Aorta (tissue), 5 donors: ENCODE data around the gene PCBP3. TPM values are rescaled to one million over a fixed set of nuclear protein-coding genes. Genes with fewer than 3 reads are reported as not detected.
"Not testable (repeated sequence)": the region's sequence is repeated elsewhere in the genome, so short reads cannot be mapped to it uniquely, and the experiment has no call there.

Source experiments
- ATAC-seq: fragments of 200-7000 bp; cut with Tn5 transposase; one replicate; pipeline ENCODE4 v1.9.1; 2022; ENCODE audit warnings: moderate library complexity; ENCODE audit not compliant: low FRiP score
- DNase-seq, 2 donors: peaks; one replicate each; pipeline ENCODE4 v3.0.0-alpha.2; 2020
- H3K27ac ChIP-seq, 2 donors: one replicate each; pipeline ENCODE4 v1.5.1; 2013; ENCODE audit warnings: low read length in 2 of 2, mild to moderate bottlenecking in 2 of 2, moderate library complexity in 2 of 2, control low read depth in 1 of 2, inconsistent platforms in 1 of 2, low read depth in 1 of 2
- H3K27me3 ChIP-seq, 2 donors: one replicate each; pipeline ENCODE4 v1.6.1; 2013; ENCODE audit warnings: control low read depth in 1 of 2, low read length in 1 of 2, mild to moderate bottlenecking in 1 of 2, moderate library complexity in 1 of 2; ENCODE audit not compliant: insufficient read depth in 2 of 2, control insufficient read depth in 1 of 2
- H3K36me3 ChIP-seq, 2 donors: one replicate each; pipeline ENCODE4 v1.6.1; 2013; ENCODE audit warnings: control low read depth in 1 of 2, low read length in 1 of 2, mild to moderate bottlenecking in 1 of 2; ENCODE audit not compliant: insufficient read depth in 2 of 2, control insufficient read depth in 1 of 2
- H3K4me1 ChIP-seq, 2 donors: one replicate each; pipeline ENCODE4 v1.6.1; 2013; ENCODE audit warnings: low read length in 2 of 2, control low read depth in 1 of 2, mild to moderate bottlenecking in 1 of 2, moderate library complexity in 1 of 2; ENCODE audit not compliant: insufficient read depth in 2 of 2, control insufficient read depth in 1 of 2
- H3K4me3 ChIP-seq, 2 donors: one replicate each; pipeline ENCODE4 v1.5.1; 2013; ENCODE audit warnings: low read length in 2 of 2, control low read depth in 1 of 2, mild to moderate bottlenecking in 1 of 2
- H3K9me3 ChIP-seq: one replicate; pipeline ENCODE4 v1.6.1; 2013; ENCODE audit warnings: mild to moderate bottlenecking, low read length; ENCODE audit not compliant: control insufficient read depth
- WGBS, 2 donors: extraction: QIAGEN DNeasy Blood & Tissue Kit; methylation state at CpG; one replicate each; pipeline ENCODE4 v1.1.7; 2013; 5-methylcytosine and 5-hydroxymethylcytosine counted together
- intact Hi-C, 2 donors: fragments of 100-400 bp; cut with DNase I; formaldehyde crosslinking; loops; one replicate each; pipeline versions ENCODE4 v1.14.2 to v1.15.0; 2022
- polyA plus RNA-seq, 2 donors: library from polyadenylated mRNA; stranded (reverse); fragments of 200-250 nt; gene quantifications; one replicate each; pipeline ENCODE4 v1.2.3, GENCODE V29; 2013
- total RNA-seq, 2 donors: library from RNA; stranded (reverse); fragmentation: NEBNext Ultra II Directional; extraction: Animal tissue kit (Norgen Biotek cat#: 25700); gene quantifications; one replicate each; pipeline ENCODE4 v1.2.1, GENCODE V29; 2021
- donor health status: healthy with polysubstance abuse.
- donor health status: Bipolar disorder and iron deficiency.
- donor health status: DM: no; HTN: no; CAD: no.
- donor health status: DM: no; HTN: no; CAD: no.
- donor health status: DM: yes; HTN: yes; CAD: no.

Gene PCBP3
- total and polyA plus RNA-seq, 4 donors, result 3.6 to 15.0 (median 7.0) TPM; not detected in 1

GRCh38 chr21:45706299-45706698 is 62.8 kb downstream of the PCBP3 start:
- no peaks in the 10 kb centered on the region for H3K4me1 ChIP-seq
- no peaks in the 10 kb centered on the region for H3K9me3 ChIP-seq
- no peaks in the 10 kb centered on the region for H3K36me3 ChIP-seq
- intact Hi-C loops, result no loop called here
- DNase-seq (no peak), ATAC-seq (no peak)
- no peak overlapping the region for H3K27ac ChIP-seq
- 88 to 100% methylated on average over 1 of the region's 1 CpG for WGBS, 2 donors
- H3K4me3 ChIP-seq, result no peak overlapping the region
- no peaks in the 10 kb centered on the region for H3K27me3 ChIP-seq

GRCh38 chr21:45709173-45709572 is 65.6 kb downstream of the PCBP3 start:
- Histone ChIP-seq H3K4me3 (no peak overlapping the region), H3K4me1 (no peaks in the 10 kb centered on the region), H3K9me3 (peaks cover 4% of the 10 kb centered on the region), H3K27me3 (no peaks in the 10 kb centered on the region), H3K36me3 (no peaks in the 10 kb centered on the region), H3K27ac (no peak overlapping the region)
- DNase-seq (no peak), ATAC-seq (no peak)
- intact Hi-C loops, result no loop called here
- WGBS, 2 donors, result 85 to 87% methylated on average over 7 of the region's 7 CpGs

DNA sequence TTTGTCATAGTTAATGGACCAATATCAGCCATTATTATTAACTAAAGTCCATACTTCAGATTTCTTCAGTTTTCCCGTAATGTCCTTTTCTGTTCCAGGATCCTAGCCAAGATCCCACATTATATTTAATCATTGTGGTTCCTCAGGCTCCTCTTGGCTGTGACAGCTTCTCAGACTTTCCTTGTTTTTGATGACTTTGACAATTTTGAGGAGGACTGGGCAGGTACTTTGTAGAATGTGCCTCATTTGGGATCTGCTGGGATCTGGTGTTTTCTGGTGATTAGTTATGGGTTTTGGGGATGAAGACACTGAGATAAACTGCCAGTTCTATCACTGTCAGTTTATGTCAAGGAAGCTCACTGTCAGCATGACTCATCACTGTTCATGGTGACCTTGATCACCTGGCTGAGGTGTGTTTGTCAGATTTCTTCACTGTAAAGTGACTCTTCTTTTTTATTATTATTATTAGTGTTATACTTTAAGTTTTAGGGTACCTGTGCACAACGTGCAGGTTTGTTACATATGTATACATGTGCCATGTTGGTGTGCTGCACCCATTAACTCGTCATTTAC is 66.3 kb downstream of the PCBP3 start:
- no peak for DNase-seq
- intact Hi-C loops, result no loop called here
- 90 to 95% methylated on average over 3 of the region's 3 CpGs for WGBS, 2 donors
- H3K4me3 ChIP-seq, result no peak overlapping the region
- no peak overlapping the region for H3K27ac ChIP-seq
- H3K9me3 ChIP-seq, result peaks cover 4% of the 10 kb centered on the region
- H3K36me3 ChIP-seq, result no peaks in the 10 kb centered on the region
- H3K27me3 ChIP-seq, result no peaks in the 10 kb centered on the region
- no peaks in the 10 kb centered on the region for H3K4me1 ChIP-seq
- no peak for ATAC-seq

- ATAC-seq, H3K4me1 ChIP-seq, H3K27ac ChIP-seq, intact Hi-C loops, DNase-seq, H3K4me3 ChIP-seq, H3K36me3 ChIP-seq, H3K27me3 ChIP-seq, H3K9me3 ChIP-seq: not testable (repeated sequence)
- 93 to 97% methylated on average over 3 of the region's 5 CpGs for WGBS, 2 donors
Measured at GRCh38 chr21:45710306-45710705, 66.8 kb downstream of the PCBP3 start.

DNA sequence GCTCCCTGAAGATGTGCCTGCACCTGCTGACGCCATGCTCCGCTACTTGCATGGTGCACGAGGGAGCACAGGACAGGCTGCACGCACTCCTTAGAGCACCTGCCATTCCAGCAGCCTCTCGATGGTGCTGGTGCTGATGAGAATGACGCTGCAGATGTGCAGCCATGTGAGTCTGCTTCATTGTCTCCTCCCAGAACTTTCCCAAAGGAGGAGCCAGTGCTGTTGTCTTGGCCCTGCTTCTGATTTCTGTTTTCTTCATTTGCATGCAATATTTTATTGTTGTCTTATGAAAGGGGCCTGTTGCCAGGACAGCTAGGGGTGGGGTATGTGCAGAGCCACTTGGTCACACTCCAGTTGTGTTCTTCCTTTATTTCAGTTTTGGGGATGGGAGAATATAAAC is 70.1 kb downstream of the PCBP3 start:
- no peaks in the 10 kb centered on the region for H3K36me3 ChIP-seq
- 94% methylated on average over 6 of the region's 6 CpGs for WGBS, 2 donors

DNA sequence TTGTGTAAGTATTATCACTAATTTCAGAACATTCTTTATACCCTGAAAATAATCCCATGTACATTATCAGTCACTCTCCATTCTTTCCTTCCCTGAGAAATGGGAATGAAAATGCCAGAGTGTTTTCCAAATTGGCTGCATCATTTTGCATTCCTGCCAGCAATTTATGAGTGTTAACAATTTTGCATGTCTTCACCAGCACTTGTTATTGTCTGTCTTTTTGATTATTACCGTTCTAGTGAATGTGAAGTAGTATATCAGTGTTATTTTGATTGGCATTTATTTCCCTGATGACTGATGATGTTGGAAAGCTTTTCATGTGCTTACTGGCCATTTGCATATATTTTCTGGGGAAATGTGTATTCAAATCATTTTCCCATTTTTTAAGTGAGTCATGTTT is 71.9 kb downstream of the PCBP3 start:
- no peak for DNase-seq
- Histone ChIP-seq H3K27me3 (no peaks in the 10 kb centered on the region), H3K9me3 (peaks cover 6% of the 10 kb centered on the region), H3K4me1 (no peaks in the 10 kb centered on the region), H3K36me3 (no peaks in the 10 kb centered on the region), H3K27ac (no peak overlapping the region), H3K4me3 (no peak overlapping the region)
- intact Hi-C loops, result no loop called here
- 50% methylated on average over 1 of the region's 1 CpG for WGBS, 2 donors
- no peak for ATAC-seq

More for the DNA sequence above, 70.1 kb downstream of the PCBP3 start:
- Histone ChIP-seq H3K9me3 (peaks cover 6% of the 10 kb centered on the region), H3K4me3 (no peak overlapping the region), H3K27ac (no peak overlapping the region), H3K27me3 (no peaks in the 10 kb centered on the region), H3K4me1 (no peaks in the 10 kb centered on the region)
- no peak for DNase-seq
- ATAC-seq, result no peak
- intact Hi-C loops, result no loop called here

- H3K27me3 ChIP-seq, result peaks cover 0 to 1% of the 10 kb centered on the region in 2 donors
- no peak overlapping the region for H3K4me3 ChIP-seq
- intact Hi-C loops, result no loop called here
- ATAC-seq (no peak), DNase-seq (no peak)
- H3K4me1 ChIP-seq, result no peaks in the 10 kb centered on the region
- 93 to 94% methylated on average over 5 of the region's 5 CpGs for WGBS, 2 donors
- peaks cover 5% of the 10 kb centered on the region for H3K9me3 ChIP-seq
- no peaks in the 10 kb centered on the region for H3K36me3 ChIP-seq
- H3K27ac ChIP-seq, result no peak overlapping the region
Measured at GRCh38 chr21:45718413-45718812, 74.9 kb downstream of the PCBP3 start.

DNA sequence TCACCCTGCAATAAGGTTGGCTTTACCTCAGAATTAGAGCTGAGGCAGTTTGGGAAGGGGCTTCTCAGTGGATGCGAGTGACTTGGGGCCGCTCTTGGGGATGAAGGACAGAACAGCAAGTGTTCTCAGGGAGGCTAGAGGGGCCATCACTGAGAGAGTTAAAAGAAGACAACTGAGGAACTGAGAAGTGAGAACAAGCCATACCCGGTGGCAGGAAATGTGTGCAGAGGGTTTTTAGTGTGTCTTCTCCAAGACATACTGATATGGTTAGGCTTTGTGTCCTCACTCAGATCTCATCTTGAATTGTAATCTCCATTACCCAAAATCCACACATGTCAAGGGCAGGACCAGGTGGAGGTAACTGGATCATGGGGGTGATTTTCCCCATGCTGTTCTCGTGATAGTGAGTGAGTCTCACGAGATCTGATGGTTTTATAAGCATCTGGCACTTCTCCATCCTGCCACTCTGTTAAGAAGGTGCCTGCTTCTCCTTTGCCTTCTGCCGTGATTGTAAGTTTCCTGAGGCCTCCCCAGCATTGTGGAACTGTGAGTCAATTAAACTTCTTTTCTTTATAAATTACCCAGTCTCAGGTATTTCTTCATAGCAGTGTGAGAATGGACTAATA is 75.8 kb downstream of the PCBP3 start:
- Histone ChIP-seq H3K27me3 (peaks cover 0 to 1% of the 10 kb centered on the region in 2 donors), H3K4me1 (no peaks in the 10 kb centered on the region), H3K9me3 (peaks cover 5% of the 10 kb centered on the region), H3K36me3 (no peaks in the 10 kb centered on the region), H3K4me3 (no peak overlapping the region), H3K27ac (no peak overlapping the region)
- ATAC-seq (no peak), DNase-seq (no peak)
- intact Hi-C loops, result no loop called here
- 83 to 86% methylated on average over 6 of the region's 6 CpGs for WGBS, 2 donors

- intact Hi-C loops, ATAC-seq: not testable (repeated sequence)
Measured at GRCh38 chr21:45720204-45720603, 76.7 kb downstream of the PCBP3 start.

More at GRCh38 chr21:45720204-45720603, 76.7 kb downstream of the PCBP3 start:
- H3K27me3 ChIP-seq, H3K9me3 ChIP-seq, H3K27ac ChIP-seq, H3K36me3 ChIP-seq, H3K4me1 ChIP-seq, H3K4me3 ChIP-seq, DNase-seq: not testable (repeated sequence)
- 72 to 92% methylated on average over 1 of the region's 1 CpG for WGBS, 2 donors
